Activated CD4-positive, alpha-beta T cell treated with anti-CD3 and anti-CD28 coated beads for 36 hours (primary cell): Measurements from ENCODE around the gene MEMO1. TPM values are rescaled to one million over a fixed set of nuclear protein-coding genes. Genes with fewer than 3 reads are reported as not detected.
A peak's percentile ranks its signal among the peaks of the same experiment; 100 is the strongest.
"Not testable (repeated sequence)": the region's sequence is repeated elsewhere in the genome, so short reads cannot be mapped to it uniquely, and the experiment has no call there.

ENCODE experiments used
- ATAC-seq: fragments of 200-7000 bp; cut with Tn5 transposase; one replicate; pipeline ENCODE4 v1.10.0; 2021; ENCODE audit warnings: mild to moderate bottlenecking, moderate library complexity
- CTCF ChIA-PET: fragments of 350-600 bp; sonication (Branson Sonifier 250); formaldehyde crosslinking; loops from one replicate; lab custom pipeline; 2021; ENCODE audit warnings: antibody characterized with exemption; lab: Charles Lee
- POLR2A ChIA-PET: fragments of 350-600 bp; sonication (Branson Sonifier 250); formaldehyde crosslinking; loops from one replicate; lab custom pipeline; 2021; ENCODE audit warnings: antibody characterized with exemption, inconsistent platforms; lab: Charles Lee
- DNase-seq: peaks from one replicate; pipeline ENCODE4 v3.0.0-alpha.2; 2020
- H3K27ac Mint-ChIP-seq: one replicate; pipeline ENCODE4 v1.8.0; 2021; ENCODE audit warnings: mixed read lengths
- H3K27me3 Mint-ChIP-seq: one replicate; pipeline ENCODE4 v1.8.0; 2021; ENCODE audit warnings: mixed read lengths
- H3K36me3 Mint-ChIP-seq: one replicate; pipeline ENCODE4 v1.8.0; 2021; ENCODE audit warnings: low read depth, mixed read lengths
- H3K4me1 Mint-ChIP-seq: one replicate; pipeline ENCODE4 v1.8.0; 2021; ENCODE audit warnings: mixed read lengths
- H3K4me3 Mint-ChIP-seq: one replicate; pipeline ENCODE4 v1.8.0; 2021; ENCODE audit warnings: mild to moderate bottlenecking, moderate library complexity, mixed read lengths
- H3K9me3 Mint-ChIP-seq: one replicate; pipeline ENCODE4 v1.8.0; 2021; ENCODE audit warnings: low read depth, mixed read lengths
- intact Hi-C, 2 experiments: fragments of 100-400 bp; cut with DNase I in 1 of 2; cut with micrococcal nuclease in 1 of 2; formaldehyde crosslinking; loops; one replicate each; pipeline versions ENCODE4 v1.14.2 to v1.15.1; 2022 to 2024; cut with DNase I, micrococcal nuclease
- total RNA-seq, 2 experiments: library from RNA; stranded (reverse); gene quantifications; one replicate each; pipeline ENCODE4 v1.2.3, GENCODE V29; 2021

Gene MEMO1
- total RNA-seq = 10 to 100 TPM; 49.8 to 53.5 TPM

DNA sequence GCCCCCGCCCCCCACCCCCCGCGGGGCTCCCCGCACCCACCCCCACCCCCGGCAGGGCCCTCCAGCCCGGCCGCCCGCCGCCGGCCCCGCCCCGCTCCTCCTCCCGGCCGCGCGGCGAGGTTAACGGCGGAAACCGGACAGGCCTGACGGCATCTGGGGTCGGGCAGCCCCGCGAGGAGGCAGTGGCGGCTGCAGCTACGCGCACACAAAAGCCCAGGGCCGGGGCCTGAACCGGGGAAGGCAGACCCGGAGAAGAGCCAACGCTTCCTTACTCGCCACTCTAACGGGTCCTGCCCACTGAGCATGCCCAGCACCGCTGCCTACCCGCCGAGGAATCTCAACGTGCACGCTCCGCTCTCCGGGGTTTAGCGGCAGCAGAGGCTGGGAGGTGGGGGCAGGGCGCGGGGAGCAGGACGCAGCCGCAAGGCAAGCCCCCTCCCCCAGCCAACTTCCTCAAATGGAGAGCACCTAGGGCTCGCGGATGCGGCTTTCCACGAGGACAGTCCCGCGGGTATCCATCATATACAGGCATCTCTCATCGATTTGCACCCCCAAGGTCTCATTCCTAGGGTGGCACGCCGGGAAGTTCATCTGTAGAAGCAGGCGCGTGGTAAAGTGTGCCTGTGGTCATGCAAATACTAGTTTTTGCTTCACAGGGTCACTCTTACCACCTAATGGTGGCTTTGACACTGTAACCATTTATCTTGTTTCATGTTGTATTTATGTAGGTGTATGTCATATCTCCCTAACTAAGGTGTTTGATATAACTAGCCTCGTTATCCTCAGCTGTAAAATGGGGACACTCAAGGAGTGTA, at the start of gene MEMO1:
MEMO1 (minus strand) TSS at position 339 of the 815 bp plus-strand sequence. CDS start 761 bp downstream, outside the sequence.
- DNase-seq (peak; percentile 97), ATAC-seq (peak; percentile 82)
- peak within 1 kb of the TSS; percentile 98 for H3K27ac Mint-ChIP-seq
- intact Hi-C loops = loop anchor here (1.0 to 5.0 kb wide), 7 partner anchors 28 to 616 kb away; partner anchors contain the start of genes DPY30 (in 2 of the 2), BIRC6 (in 1 of the 2), SLC30A6 (in 1 of the 2) and SPAST (in 1 of the 2)
- peak within 1 kb of the TSS; percentile 94 for H3K4me3 Mint-ChIP-seq
- ChIA-PET POLR2A (interaction anchor here (0.5 to 1.6 kb wide), 3 partner anchors 17 to 155 kb away, joined by 3 to 7 read pairs (median 7); partner anchors contain the start of genes DPY30 and SLC30A6), CTCF (interaction anchor here (0.8 to 1.1 kb wide), 2 partner anchors 29 to 89 kb away, joined by 3 read pairs; partner anchors contain the start of gene DPY30)
- no peaks in the 10 kb centered on the region for H3K27me3 Mint-ChIP-seq
- peaks cover 11% of the 10 kb centered on the region for H3K36me3 Mint-ChIP-seq
- no peaks in the 10 kb centered on the region for H3K9me3 Mint-ChIP-seq
- H3K4me1 Mint-ChIP-seq = peaks cover 32% of the 10 kb centered on the region

GRCh38 chr2:32060266-32060665, 49.5 kb upstream of the MEMO1 start:
- Mint-ChIP-seq H3K27ac (no peak overlapping the region), H3K9me3 (no peaks in the 10 kb centered on the region), H3K4me3 (no peak overlapping the region), H3K36me3 (no peaks in the 10 kb centered on the region), H3K27me3 (no peaks in the 10 kb centered on the region), H3K4me1 (peaks cover 12% of the 10 kb centered on the region)
- DNase-seq (no peak), ATAC-seq (no peak)
- intact Hi-C loops = loop anchor here in 1 of 2 experiments (5.0 kb wide), 1 partner anchor 1417 kb away; the partner anchor contains the start of gene RASGRP3
- ChIA-PET POLR2A (interaction anchor here (0.7 kb wide), 1 partner anchor 202 kb away, joined by 4 read pairs; no protein-coding TSS in a partner anchor), CTCF (no interaction called here)

DNA sequence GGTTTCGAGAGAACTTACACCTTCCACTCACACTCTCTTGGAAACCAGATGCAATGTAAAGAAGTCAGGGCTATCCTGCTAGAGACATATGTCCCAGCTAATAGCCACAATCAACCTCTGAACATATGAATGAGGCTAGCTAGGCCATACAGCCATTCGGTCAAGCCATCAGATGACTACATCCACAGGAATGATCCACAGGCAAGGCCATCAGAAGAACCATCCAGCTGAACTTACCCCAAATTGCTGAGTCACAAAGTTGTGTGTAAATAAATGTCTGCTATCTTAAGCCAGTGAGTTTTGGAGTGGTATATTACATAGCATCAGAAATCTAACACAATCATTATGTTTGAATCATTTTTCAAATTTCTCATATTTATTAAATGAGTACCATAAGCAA, 47.3 kb upstream of the MEMO1 start:
- ChIA-PET POLR2A (no interaction called here), CTCF (interaction anchor here (0.6 to 1.3 kb wide), 3 partner anchors 13 to 102 kb away, joined by 3 read pairs; no protein-coding TSS in a partner anchor)
- Mint-ChIP-seq H3K27ac (no peak overlapping the region), H3K9me3 (no peaks in the 10 kb centered on the region), H3K4me3 (no peak overlapping the region), H3K36me3 (no peaks in the 10 kb centered on the region), H3K4me1 (peaks cover 10% of the 10 kb centered on the region), H3K27me3 (no peaks in the 10 kb centered on the region)
- intact Hi-C loops = no loop called here
- no peak for ATAC-seq
- DNase-seq = no peak

DNA sequence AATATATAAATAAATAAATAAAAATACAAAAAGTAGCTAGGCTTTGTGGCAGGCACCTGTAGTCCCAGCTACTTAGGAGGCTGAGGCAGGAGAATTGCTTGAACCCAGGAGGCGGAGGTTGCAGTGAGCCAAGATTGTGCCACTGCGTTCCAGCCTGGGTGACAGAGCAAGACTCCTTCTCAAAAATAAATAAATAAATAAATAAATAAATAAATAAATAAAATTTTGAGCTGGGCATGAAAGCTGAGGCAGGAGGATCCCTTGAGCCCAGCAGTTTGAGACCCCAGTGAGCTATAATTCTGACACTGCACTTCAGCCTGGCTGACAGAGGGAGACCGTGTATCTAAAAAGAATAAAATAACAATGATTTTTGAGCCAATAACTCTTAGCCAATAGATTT, 43.8 kb upstream of the MEMO1 start:
- H3K4me1 Mint-ChIP-seq, intact Hi-C loops, H3K4me3 Mint-ChIP-seq, H3K27me3 Mint-ChIP-seq, CTCF ChIA-PET, H3K36me3 Mint-ChIP-seq, H3K9me3 Mint-ChIP-seq, ATAC-seq, POLR2A ChIA-PET, H3K27ac Mint-ChIP-seq, DNase-seq: not testable (repeated sequence)

- Mint-ChIP-seq H3K36me3 (no peaks in the 10 kb centered on the region), H3K27me3 (no peaks in the 10 kb centered on the region)
- POLR2A ChIA-PET = no interaction called here
Observed at GRCh38 chr2:32051836-32052439, 41.1 kb upstream of the MEMO1 start.

GRCh38 chr2:32043561-32043960, 32.8 kb upstream of the MEMO1 start:
- CTCF ChIA-PET = no interaction called here
- POLR2A ChIA-PET = no interaction called here
- ATAC-seq = no peak

More at GRCh38 chr2:32051836-32052439, 41.1 kb upstream of the MEMO1 start:
- Mint-ChIP-seq H3K9me3 (no peaks in the 10 kb centered on the region), H3K4me1 (peaks cover 3% of the 10 kb centered on the region), H3K27ac (no peak overlapping the region), H3K4me3 (no peak overlapping the region)
- CTCF ChIA-PET = interaction anchor here (0.7 kb wide), 1 partner anchor 463 kb away, joined by 5 read pairs; no protein-coding TSS in a partner anchor
- intact Hi-C loops = no loop called here
- ATAC-seq (no peak), DNase-seq (no peak)

DNA sequence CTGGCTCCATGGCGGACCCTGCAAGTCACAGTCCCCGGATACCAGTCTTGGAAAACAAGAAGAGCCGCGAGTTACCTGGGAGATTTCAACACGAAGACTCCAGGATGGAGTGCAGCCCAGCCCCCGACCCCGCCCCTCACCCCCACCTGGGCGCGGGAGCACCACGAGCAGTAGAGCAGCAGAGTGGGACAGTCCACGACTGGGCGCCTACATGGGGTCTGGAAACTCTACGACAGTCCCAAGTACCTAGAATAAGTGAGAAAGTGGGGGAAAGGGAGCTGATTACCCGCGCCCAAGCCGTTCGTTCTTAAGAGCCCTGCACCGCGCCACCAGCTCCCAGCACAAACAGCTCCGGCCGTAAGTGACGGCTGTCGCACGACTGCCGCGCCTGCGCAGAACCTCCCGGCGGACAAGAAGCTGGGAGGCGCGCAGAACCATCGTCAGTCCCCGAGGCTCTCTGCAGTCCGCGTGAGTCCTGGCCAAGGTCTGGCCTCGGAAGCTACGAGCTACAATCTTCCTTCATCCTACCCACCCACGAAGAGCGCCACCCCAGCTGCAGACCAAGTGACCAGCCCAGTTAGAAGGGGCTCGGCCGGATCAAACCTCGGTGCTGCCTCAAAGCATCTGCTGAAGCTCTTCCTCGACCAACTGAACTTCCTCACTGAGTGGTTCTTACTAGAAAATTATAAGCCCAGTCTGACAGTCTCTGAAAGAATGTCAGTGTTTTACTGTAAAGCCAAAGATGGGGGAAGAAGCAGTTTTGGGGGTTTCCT, 28.8 kb upstream of the MEMO1 start, which contains the start of gene DPY30:
DPY30 (minus strand) TSS at position 359 of the 773 bp plus-strand sequence; CDS start at position 10, 349 bp downstream.
- Mint-ChIP-seq H3K27me3 (no peaks in the 10 kb centered on the region), H3K27ac (peak within 1 kb of the TSS; percentile 96), H3K9me3 (no peaks in the 10 kb centered on the region), H3K36me3 (peaks cover 3% of the 10 kb centered on the region), H3K4me1 (peaks cover 11% of the 10 kb centered on the region), H3K4me3 (peak within 1 kb of the TSS; percentile 90)
- CTCF ChIA-PET = interaction anchor here (0.6 to 2.1 kb wide), 8 partner anchors 9 to 260 kb away, joined by 3 to 16 read pairs (median 3); partner anchors contain the start of genes MEMO1 and SPAST
- POLR2A ChIA-PET = interaction anchor here (0.7 to 2.1 kb wide), 6 partner anchors 23 to 143 kb away, joined by 3 to 22 read pairs (median 6); partner anchors contain the start of genes MEMO1, SLC30A6 and SPAST
- DNase-seq = peak; percentile 95
- intact Hi-C loops = loop anchor here (1.0 to 2.0 kb wide), 6 partner anchors 24 to 318 kb away; partner anchors contain the start of genes MEMO1 (in 2 of the 2), SPAST (in 2 of the 2), BIRC6 (in 1 of the 2) and SLC30A6 (in 1 of the 2)
- peak; percentile 94 for ATAC-seq

More at GRCh38 chr2:32043561-32043960, 32.8 kb upstream of the MEMO1 start:
- no peak for DNase-seq
- Mint-ChIP-seq H3K4me1 (peaks cover 10% of the 10 kb centered on the region), H3K9me3 (no peaks in the 10 kb centered on the region), H3K36me3 (no peaks in the 10 kb centered on the region), H3K27me3 (no peaks in the 10 kb centered on the region), H3K4me3 (no peak overlapping the region), H3K27ac (no peak overlapping the region)
- intact Hi-C loops = no loop called here

DNA sequence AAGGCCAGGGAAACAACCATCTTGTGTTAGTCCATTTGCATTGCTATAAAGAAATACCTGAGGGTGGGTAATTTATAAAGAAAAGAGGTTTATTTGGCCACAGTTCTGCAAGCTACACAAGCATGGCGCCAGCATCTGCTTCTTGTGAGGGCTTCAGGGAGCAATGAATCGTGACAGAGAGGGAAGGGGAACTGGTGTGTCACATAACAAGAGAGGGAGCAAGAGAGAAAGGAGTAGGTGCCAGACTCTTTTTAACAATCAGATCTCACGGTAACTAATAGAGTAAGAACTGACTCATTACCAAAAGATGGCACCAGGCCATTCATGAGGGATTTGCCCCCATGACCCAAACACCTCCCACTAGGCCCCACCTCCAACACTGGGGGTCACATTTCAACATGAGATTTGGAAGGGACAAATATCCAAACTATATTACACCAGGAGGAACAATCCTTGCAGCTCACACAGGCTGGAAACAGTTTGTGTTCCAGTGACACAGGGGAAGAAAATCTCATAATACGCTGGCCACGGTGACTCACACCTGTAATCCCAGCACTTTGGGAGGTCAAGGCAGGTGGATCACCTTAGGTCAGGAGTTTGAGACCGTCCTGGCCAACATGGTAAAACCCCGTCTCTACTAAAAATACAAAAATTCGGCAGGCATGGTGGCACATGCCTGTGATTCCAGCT, 23.5 kb upstream of the MEMO1 start:
- H3K4me1 Mint-ChIP-seq = peaks cover 25% of the 10 kb centered on the region
- CTCF ChIA-PET = interaction anchor here (0.6 kb wide), 1 partner anchor 1564 kb away, joined by 3 read pairs; no protein-coding TSS in a partner anchor
- H3K4me3 Mint-ChIP-seq, DNase-seq, H3K9me3 Mint-ChIP-seq, intact Hi-C loops, ATAC-seq, H3K27me3 Mint-ChIP-seq, H3K27ac Mint-ChIP-seq, POLR2A ChIA-PET: not testable (repeated sequence)
- peaks cover 19% of the 10 kb centered on the region for H3K36me3 Mint-ChIP-seq

DNA sequence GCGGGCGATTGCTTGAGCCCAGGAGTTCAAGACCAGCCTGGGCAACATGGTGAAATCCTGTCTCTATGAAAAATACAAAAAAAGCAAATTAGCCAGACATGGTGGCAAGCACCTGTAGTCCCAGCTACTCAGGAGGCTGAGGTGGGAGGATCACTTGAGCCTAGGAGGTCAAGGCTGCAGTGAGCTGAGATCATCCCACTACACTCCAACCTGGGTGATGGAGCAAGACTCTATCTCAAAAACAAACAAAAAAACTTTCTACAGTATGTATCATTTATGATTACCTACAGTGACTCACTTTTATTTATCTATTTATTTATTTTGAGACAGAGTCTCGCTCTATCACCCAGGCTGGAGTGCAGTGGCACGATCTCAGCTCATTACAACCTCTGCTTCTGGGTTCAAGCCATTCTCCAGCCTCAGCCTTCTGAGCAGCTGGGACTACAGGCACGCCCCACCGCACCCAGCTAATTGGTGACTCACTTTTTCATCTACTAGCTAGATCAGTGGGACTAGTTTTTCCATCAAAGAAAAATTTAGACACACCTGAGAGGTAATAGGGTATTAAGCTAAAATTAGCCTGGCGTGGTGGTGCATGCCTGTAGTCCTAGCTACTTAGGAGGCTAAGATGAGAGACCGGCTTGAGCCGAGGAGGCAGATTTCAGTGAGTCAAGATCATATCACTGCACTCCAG, 8.1 kb upstream of the MEMO1 start:
- H3K4me1 Mint-ChIP-seq, ATAC-seq, POLR2A ChIA-PET, H3K27me3 Mint-ChIP-seq, H3K27ac Mint-ChIP-seq, intact Hi-C loops, CTCF ChIA-PET, H3K9me3 Mint-ChIP-seq, H3K36me3 Mint-ChIP-seq, DNase-seq, H3K4me3 Mint-ChIP-seq: not testable (repeated sequence)
